KBM-7 (cell line): ENCODE results near the gene GABRQ.
"Not testable (repeated sequence)": the region's sequence is repeated elsewhere in the genome, so short reads cannot be mapped to it uniquely, and the experiment has no call there.

Source experiments
- DNase-seq: peaks from one replicate; pipeline ENCODE4 v3.0.0-alpha.2; 2015
- in situ Hi-C: fragments of 300-500 bp; cut with MboI; formaldehyde crosslinking; loops from 2 replicates; pipeline ENCODE4 v1.14.3; 2020; ENCODE audit warnings: low sequenced_read_pairs, low pct_unique_long_range_greater_than_20kb, mixed read lengths

GABRQ gene

GRCh38 chrX:152652467-152652866 is 14.8 kb downstream of the GABRQ start:
- in situ Hi-C loops = loop anchor here (25.0 kb wide), 1 partner anchor 260 kb away; no protein-coding TSS in a partner anchor
- DNase-seq = no peak

- in situ Hi-C loops = loop anchor here (25.0 kb wide), 1 partner anchor 256 kb away; no protein-coding TSS in a partner anchor
- no peak for DNase-seq
Measured at GRCh38 chrX:152656087-152656486, 18.4 kb downstream of the GABRQ start.

GRCh38 chrX:152656890-152657289 is 19.2 kb downstream of the GABRQ start:
- in situ Hi-C loops = loop anchor here (25.0 kb wide), 1 partner anchor 255 kb away; no protein-coding TSS in a partner anchor
- DNase-seq = no peak

GRCh38 chrX:152658302-152658701 is 20.6 kb downstream of the GABRQ start:
- no peak for DNase-seq
- in situ Hi-C loops = loop anchor here (25.0 kb wide), 1 partner anchor 254 kb away; no protein-coding TSS in a partner anchor

- DNase-seq = no peak
- in situ Hi-C loops = loop anchor here (25.0 kb wide), 1 partner anchor 249 kb away; no protein-coding TSS in a partner anchor
Measured at GRCh38 chrX:152663086-152663485, 25.4 kb downstream of the GABRQ start.

GRCh38 chrX:152674135-152674534 is 36.4 kb downstream of the GABRQ start:
- in situ Hi-C loops = loop anchor here (25.0 kb wide), 1 partner anchor 238 kb away; no protein-coding TSS in a partner anchor
- DNase-seq = no peak

- in situ Hi-C loops = loop anchor here (25.0 kb wide), 1 partner anchor 238 kb away; no protein-coding TSS in a partner anchor
- not testable (repeated sequence) for DNase-seq
Measured at GRCh38 chrX:152674652-152675051, 37.0 kb downstream of the GABRQ start.

- DNase-seq, in situ Hi-C loops: not testable (repeated sequence)
Measured at GRCh38 chrX:152681012-152681411, 43.3 kb downstream of the GABRQ start.

GRCh38 chrX:152697952-152698931 is 60.5 kb downstream of the GABRQ start, which contains the start of gene MAGEA3:
MAGEA3 (plus strand) TSS chrX:152698794; CDS start chrX:152700833, 2,039 bp downstream.
- in situ Hi-C loops, DNase-seq: not testable (repeated sequence)

GRCh38 chrX:152700390-152700789 is 62.7 kb downstream of the GABRQ start:
- in situ Hi-C loops = not testable (repeated sequence)

GRCh38 chrX:152706500-152706899 is 68.8 kb downstream of the GABRQ start:
- in situ Hi-C loops, DNase-seq: not testable (repeated sequence)

More at GRCh38 chrX:152700390-152700789, 62.7 kb downstream of the GABRQ start:
- DNase-seq = not testable (repeated sequence)
